ENCODE data around the gene TRANK1. TPM values are rescaled to one million over a fixed set of nuclear protein-coding genes. Genes with fewer than 3 reads are reported as not detected.
"Not testable (repeated sequence)": the region's sequence is repeated elsewhere in the genome, so short reads cannot be mapped to it uniquely, and the experiment has no call there.

TRANK1 gene
- total RNA-seq, 2 experiments from 2014 or later, result 84.3 to 93.1 TPM

- H3K36me3 Mint-ChIP-seq (ENCODE audit: low read depth), result peaks cover 5% of the 10 kb centered on the region
- CTCF ChIA-PET, result interaction anchor here (0.5 to 1.7 kb wide), 5 partner anchors 12 to 257 kb away, joined by 3 to 10 read pairs (median 3); partner anchors contain the start of gene TRANK1
- H3K4me1 Mint-ChIP-seq, result peaks cover 38% of the 10 kb centered on the region
- peak overlapping the region; percentile 64 for H3K27ac Mint-ChIP-seq
- POLR2A ChIA-PET, result interaction anchor here (0.5 to 1.0 kb wide), 2 partner anchors 19 to 23 kb away, joined by 4 to 5 read pairs; partner anchors contain the start of gene EPM2AIP1
- DNase-seq, result peak; percentile 43
- H3K27me3 Mint-ChIP-seq, result no peaks in the 10 kb centered on the region
- H3K4me3 Mint-ChIP-seq, result no peak overlapping the region
- H3K9me3 Mint-ChIP-seq, result peaks cover 6% of the 10 kb centered on the region
Observed at GRCh38 chr3:36969540-36970432, 24.9 kb upstream of the TRANK1 start.

- H3K4me1 Mint-ChIP-seq, result peaks cover 34% of the 10 kb centered on the region
- H3K27me3 Mint-ChIP-seq, result no peaks in the 10 kb centered on the region
- H3K4me3 Mint-ChIP-seq, result no peak overlapping the region
- H3K27ac Mint-ChIP-seq, result peak overlapping the region; percentile 57
- ChIA-PET CTCF (interaction anchor here (0.9 to 1.7 kb wide), 3 partner anchors 11 to 33 kb away, joined by 3 to 10 read pairs (median 3); partner anchors contain the start of gene TRANK1), POLR2A (no interaction called here)
- H3K36me3 Mint-ChIP-seq (ENCODE audit: low read depth), result peaks cover 3% of the 10 kb centered on the region
- no peak for DNase-seq
- peaks cover 6% of the 10 kb centered on the region for H3K9me3 Mint-ChIP-seq
Observed at GRCh38 chr3:36969085-36969484, 24.2 kb upstream of the TRANK1 start.

GRCh38 chr3:36965440-36965839 lies 20.6 kb upstream of the TRANK1 start:
- no peak overlapping the region for H3K4me3 Mint-ChIP-seq
- POLR2A ChIA-PET, result no interaction called here
- H3K4me1 Mint-ChIP-seq, result peaks cover 14% of the 10 kb centered on the region
- CTCF ChIA-PET, result no interaction called here
- H3K27ac Mint-ChIP-seq, result no peak overlapping the region
- DNase-seq, result no peak
- no peaks in the 10 kb centered on the region for H3K36me3 Mint-ChIP-seq (ENCODE audit: low read depth)
- H3K9me3 Mint-ChIP-seq, result no peaks in the 10 kb centered on the region
- H3K27me3 Mint-ChIP-seq, result no peaks in the 10 kb centered on the region

- peaks cover 10% of the 10 kb centered on the region for H3K4me1 Mint-ChIP-seq
- no peak overlapping the region for H3K4me3 Mint-ChIP-seq
- H3K36me3 Mint-ChIP-seq (ENCODE audit: low read depth), result no peaks in the 10 kb centered on the region
- POLR2A ChIA-PET, result no interaction called here
- no peaks in the 10 kb centered on the region for H3K9me3 Mint-ChIP-seq
- DNase-seq, result no peak
- no peak overlapping the region for H3K27ac Mint-ChIP-seq
- no peaks in the 10 kb centered on the region for H3K27me3 Mint-ChIP-seq
- CTCF ChIA-PET, result no interaction called here
Observed at GRCh38 chr3:36964817-36965216, 20.0 kb upstream of the TRANK1 start.

- CTCF ChIA-PET, result interaction anchor here (1.4 kb wide), 1 partner anchor 28 kb away, joined by 3 read pairs; no protein-coding TSS in a partner anchor
Observed at GRCh38 chr3:36964331-36964730, 19.5 kb upstream of the TRANK1 start.

GRCh38 chr3:36963008-36963407 lies 18.2 kb upstream of the TRANK1 start:
- CTCF ChIA-PET, result interaction anchor here (1.4 kb wide), 1 partner anchor 29 kb away, joined by 3 read pairs; no protein-coding TSS in a partner anchor
- H3K4me3 Mint-ChIP-seq; H3K4me1 Mint-ChIP-seq; H3K9me3 Mint-ChIP-seq; H3K27ac Mint-ChIP-seq; H3K36me3 Mint-ChIP-seq (ENCODE audit: low read depth); DNase-seq; POLR2A ChIA-PET; H3K27me3 Mint-ChIP-seq: not testable (repeated sequence)

More at GRCh38 chr3:36964331-36964730, 19.5 kb upstream of the TRANK1 start:
- DNase-seq, result no peak
- no peaks in the 10 kb centered on the region for H3K36me3 Mint-ChIP-seq (ENCODE audit: low read depth)
- no peak overlapping the region for H3K4me3 Mint-ChIP-seq
- no peak overlapping the region for H3K27ac Mint-ChIP-seq
- H3K4me1 Mint-ChIP-seq, result peaks cover 5% of the 10 kb centered on the region
- H3K9me3 Mint-ChIP-seq, result no peaks in the 10 kb centered on the region
- POLR2A ChIA-PET, result no interaction called here
- H3K27me3 Mint-ChIP-seq, result no peaks in the 10 kb centered on the region

- H3K9me3 Mint-ChIP-seq, result no peaks in the 10 kb centered on the region
- H3K27ac Mint-ChIP-seq, result no peak overlapping the region
- H3K4me1 Mint-ChIP-seq, result peaks cover 15% of the 10 kb centered on the region
- H3K27me3 Mint-ChIP-seq, result no peaks in the 10 kb centered on the region
- ChIA-PET CTCF (interaction anchor here (0.7 to 0.9 kb wide), 2 partner anchors 28 to 48 kb away, joined by 3 to 4 read pairs; no protein-coding TSS in a partner anchor), POLR2A (no interaction called here)
- H3K4me3 Mint-ChIP-seq, result no peak overlapping the region
- no peak for DNase-seq
- no peaks in the 10 kb centered on the region for H3K36me3 Mint-ChIP-seq (ENCODE audit: low read depth)
Observed at GRCh38 chr3:36960502-36960901, 15.6 kb upstream of the TRANK1 start.

GRCh38 chr3:36959821-36960220 lies 15.0 kb upstream of the TRANK1 start:
- CTCF ChIA-PET, result interaction anchor here (0.7 to 1.1 kb wide), 3 partner anchors 27 to 47 kb away, joined by 3 to 4 read pairs (median 3); no protein-coding TSS in a partner anchor
- Mint-ChIP-seq H3K9me3 (no peaks in the 10 kb centered on the region), H3K4me1 (peaks cover 15% of the 10 kb centered on the region), H3K4me3 (no peak overlapping the region), H3K36me3 (ENCODE audit: low read depth) (no peaks in the 10 kb centered on the region), H3K27ac (no peak overlapping the region), H3K27me3 (no peaks in the 10 kb centered on the region)
- POLR2A ChIA-PET, result no interaction called here
- DNase-seq, result no peak

- Mint-ChIP-seq H3K9me3 (no peaks in the 10 kb centered on the region), H3K4me1 (peaks cover 15% of the 10 kb centered on the region), H3K27me3 (no peaks in the 10 kb centered on the region), H3K36me3 (ENCODE audit: low read depth) (no peaks in the 10 kb centered on the region), H3K27ac (no peak overlapping the region), H3K4me3 (no peak overlapping the region)
- ChIA-PET CTCF (interaction anchor here (0.6 to 2.0 kb wide), 27 partner anchors 10 to 182 kb away, joined by 3 to 10 read pairs (median 4); partner anchors contain the start of genes EPM2AIP1 and TRANK1), POLR2A (no interaction called here)
- DNase-seq, result no peak
Observed at GRCh38 chr3:36957862-36958686, 13.2 kb upstream of the TRANK1 start.

- no peak overlapping the region for H3K4me3 Mint-ChIP-seq
Observed at GRCh38 chr3:36957063-36957462, 12.2 kb upstream of the TRANK1 start.

GRCh38 chr3:36956155-36956554 lies 11.3 kb upstream of the TRANK1 start:
- no peaks in the 10 kb centered on the region for H3K27me3 Mint-ChIP-seq
- no peaks in the 10 kb centered on the region for H3K9me3 Mint-ChIP-seq
- ChIA-PET POLR2A (no interaction called here), CTCF (interaction anchor here (0.6 to 1.7 kb wide), 3 partner anchors 10 to 50 kb away, joined by 3 to 5 read pairs (median 4); no protein-coding TSS in a partner anchor)
- no peak overlapping the region for H3K27ac Mint-ChIP-seq
- no peak overlapping the region for H3K4me3 Mint-ChIP-seq
- H3K4me1 Mint-ChIP-seq, result peaks cover 15% of the 10 kb centered on the region
- H3K36me3 Mint-ChIP-seq (ENCODE audit: low read depth), result no peaks in the 10 kb centered on the region
- no peak for DNase-seq

More at GRCh38 chr3:36957063-36957462, 12.2 kb upstream of the TRANK1 start:
- Mint-ChIP-seq H3K27ac (no peak overlapping the region), H3K27me3 (no peaks in the 10 kb centered on the region), H3K9me3 (no peaks in the 10 kb centered on the region), H3K4me1 (peaks cover 15% of the 10 kb centered on the region), H3K36me3 (ENCODE audit: low read depth) (no peaks in the 10 kb centered on the region)
- DNase-seq, result no peak
- ChIA-PET CTCF (interaction anchor here (1.0 to 2.0 kb wide), 7 partner anchors 9 to 20 kb away, joined by 3 to 10 read pairs (median 4); no protein-coding TSS in a partner anchor), POLR2A (no interaction called here)

GRCh38 chr3:36954452-36955134 lies 9.7 kb upstream of the TRANK1 start:
- peaks cover 15% of the 10 kb centered on the region for H3K4me1 Mint-ChIP-seq
- H3K27me3 Mint-ChIP-seq, result peaks cover 2% of the 10 kb centered on the region
- CTCF ChIA-PET, result interaction anchor here (0.6 to 0.8 kb wide), 2 partner anchors 9 to 47 kb away, joined by 3 to 4 read pairs; no protein-coding TSS in a partner anchor
- POLR2A ChIA-PET, result no interaction called here
- H3K36me3 Mint-ChIP-seq (ENCODE audit: low read depth), result no peaks in the 10 kb centered on the region
- no peak for DNase-seq
- H3K27ac Mint-ChIP-seq, result no peak overlapping the region
- H3K4me3 Mint-ChIP-seq, result no peak overlapping the region
- peaks cover under 1% of the 10 kb centered on the region for H3K9me3 Mint-ChIP-seq
